Vagina (tissue), 2 donors: ENCODE results near the gene PRSS53. TPM values are rescaled to one million over a fixed set of nuclear protein-coding genes. Genes with fewer than 3 reads are reported as not detected.

ENCODE experiments used
- DNase-seq, 2 donors: peaks; one replicate each; pipeline ENCODE4 v3.0.0-alpha.2; 2017; ENCODE audit errors: extremely low spot score in 2 of 2
- H3K27ac ChIP-seq: fragments of 200-600 bp; sonication (generic); one replicate; pipeline ENCODE4 v1.5.1; 2019
- H3K27me3 ChIP-seq: fragments of 200-600 bp; sonication (generic); one replicate; pipeline ENCODE4 v1.5.1; 2019
- H3K36me3 ChIP-seq, 2 donors: fragments of 200-600 bp; sonication (generic); one replicate each; pipeline ENCODE4 v1.5.1; 2017 to 2019
- H3K4me1 ChIP-seq: fragments of 200-600 bp; sonication (generic); one replicate; pipeline ENCODE4 v1.5.1; 2019
- H3K4me3 ChIP-seq, 2 donors: fragments of 200-600 bp; sonication (generic); 1 replicate in 1 of 2; 2 replicates in 1 of 2; pipeline ENCODE4 v1.5.1; 2016 to 2019
- H3K9me3 ChIP-seq: fragments of 200-600 bp; sonication (generic); one replicate; pipeline ENCODE4 v1.5.1; 2019
- CTCF ChIP-seq, 3 experiments: fragments of 450-650 bp in 2 of 3; fragments of 200-600 bp in 1 of 3; sonication (generic) in 1 of 3; IDR thresholded peaks; one replicate each; pipeline ENCODE4 v1.5.1; 2017 to 2019; ENCODE audit warnings: antibody characterized with exemption in 3 of 3, mild to moderate bottlenecking in 2 of 3, moderate library complexity in 2 of 3
- POLR2A ChIP-seq, 2 donors: fragments of 450-650 bp; IDR thresholded peaks; one replicate each; pipeline ENCODE4 v1.6.1; 2017; ENCODE audit warnings: antibody characterized with exemption in 2 of 2, mild to moderate bottlenecking in 2 of 2, moderate library complexity in 2 of 2
- POLR2AphosphoS5 ChIP-seq, 2 donors: sonication (generic); formaldehyde crosslinking; IDR thresholded peaks; one replicate each; pipeline ENCODE4 v1.9.0; 2017; ENCODE audit warnings: antibody characterized with exemption in 2 of 2, mild to moderate bottlenecking in 2 of 2, low read depth in 1 of 2; ENCODE audit not compliant: insufficient read depth in 1 of 2
- intact Hi-C: fragments of 100-400 bp; cut with DNase I; formaldehyde crosslinking; loops from one replicate; pipeline ENCODE4 v1.15.1; 2023
- total RNA-seq: library from RNA; depleted of rRNA; stranded (reverse); fragments of >200 nt; gene quantifications from one replicate; pipeline ENCODE4 v1.2.3, GENCODE V29; 2016

Gene PRSS53
- total RNA-seq, 1 donor from 2014 or later = 2.0 TPM

- peaks cover 31% of the 10 kb centered on the region for H3K4me1 ChIP-seq
- intact Hi-C loops = loop anchor here (10.0 kb wide), 1 partner anchor 87 kb away; the partner anchor contains the start of gene HSD3B7
Measured at GRCh38 chr16:31071861-31072260, 16.9 kb downstream of the PRSS53 start.

GRCh38 chr16:31067342-31067741 lies 21.4 kb downstream of the PRSS53 start:
- no peak overlapping the region for H3K4me3 ChIP-seq
- no peak for TF ChIP-seq POLR2A (IDR thresholded peaks at IDR 0.05)
- no peak for TF ChIP-seq CTCF (IDR thresholded peaks at IDR 0.05)
- no peak for TF ChIP-seq POLR2AphosphoS5 (IDR thresholded peaks at IDR 0.05; ENCODE audit: insufficient read depth in 1 of 2, low read depth in 1 of 2)
- H3K27me3 ChIP-seq = no peaks in the 10 kb centered on the region
- no peak overlapping the region for H3K27ac ChIP-seq
- DNase-seq = no peak
- H3K4me1 ChIP-seq = peaks cover 22% of the 10 kb centered on the region
- peaks cover 0 to 6% of the 10 kb centered on the region in 2 donors for H3K36me3 ChIP-seq
- intact Hi-C loops = loop anchor here (2.0 kb wide), 1 partner anchor 55 kb away; no protein-coding TSS in a partner anchor
- H3K9me3 ChIP-seq = no peaks in the 10 kb centered on the region

More at GRCh38 chr16:31071861-31072260, 16.9 kb downstream of the PRSS53 start:
- DNase-seq = no peak
- no peaks in the 10 kb centered on the region for H3K27me3 ChIP-seq
- H3K27ac ChIP-seq = peak overlapping the region; percentile 94
- H3K4me3 ChIP-seq = peak overlapping the region in 1 of 2 donors; percentile 65
- H3K9me3 ChIP-seq = no peaks in the 10 kb centered on the region
- no peak for TF ChIP-seq POLR2AphosphoS5 (IDR thresholded peaks at IDR 0.05; ENCODE audit: insufficient read depth in 1 of 2, low read depth in 1 of 2)
- TF ChIP-seq POLR2A (IDR thresholded peaks at IDR 0.05) = no peak
- TF ChIP-seq CTCF (IDR thresholded peaks at IDR 0.05) = no peak
- peaks cover 0 to 6% of the 10 kb centered on the region in 2 donors for H3K36me3 ChIP-seq

- intact Hi-C loops = no loop called here
- Histone ChIP-seq H3K27me3 (no peaks in the 10 kb centered on the region), H3K4me3 (no peak overlapping the region), H3K4me1 (peaks cover 14% of the 10 kb centered on the region), H3K27ac (peak overlapping the region; percentile 42), H3K36me3 (peaks cover 0 to 22% of the 10 kb centered on the region in 2 donors), H3K9me3 (no peaks in the 10 kb centered on the region)
- peak in 1 of 2 donors; percentile 85 for DNase-seq
- no peak for TF ChIP-seq POLR2AphosphoS5 (IDR thresholded peaks at IDR 0.05; ENCODE audit: insufficient read depth in 1 of 2, low read depth in 1 of 2)
- no peak for TF ChIP-seq POLR2A (IDR thresholded peaks at IDR 0.05)
- TF ChIP-seq CTCF (IDR thresholded peaks at IDR 0.05) = no peak
Measured at GRCh38 chr16:31064882-31065461, 23.8 kb downstream of the PRSS53 start.

- no peak for DNase-seq
- no peaks in the 10 kb centered on the region for H3K9me3 ChIP-seq
- H3K4me1 ChIP-seq = peaks cover 14% of the 10 kb centered on the region
- TF ChIP-seq POLR2A (IDR thresholded peaks at IDR 0.05) (no peak), CTCF (IDR thresholded peaks at IDR 0.05) (no peak), POLR2AphosphoS5 (IDR thresholded peaks at IDR 0.05; ENCODE audit: insufficient read depth in 1 of 2, low read depth in 1 of 2) (no peak)
- no peaks in the 10 kb centered on the region for H3K27me3 ChIP-seq
- intact Hi-C loops = no loop called here
- peaks cover 0 to 22% of the 10 kb centered on the region in 2 donors for H3K36me3 ChIP-seq
- H3K27ac ChIP-seq = no peak overlapping the region
- no peak overlapping the region for H3K4me3 ChIP-seq
Measured at GRCh38 chr16:31063843-31064611, 24.7 kb downstream of the PRSS53 start.

- TF ChIP-seq CTCF (IDR thresholded peaks at IDR 0.05) = no peak
- Histone ChIP-seq H3K4me3 (no peak overlapping the region), H3K27me3 (no peaks in the 10 kb centered on the region), H3K36me3 (peaks cover 0 to 22% of the 10 kb centered on the region in 2 donors), H3K9me3 (no peaks in the 10 kb centered on the region), H3K4me1 (peaks cover 14% of the 10 kb centered on the region), H3K27ac (no peak overlapping the region)
- no peak for DNase-seq
- intact Hi-C loops = no loop called here
Measured at GRCh38 chr16:31063495-31063842, 25.3 kb downstream of the PRSS53 start.
